Liver (tissue), 1 donor: ENCODE data around the gene NKD1.

ENCODE experiments used
- ATF3 ChIP-seq: IDR thresholded peaks from 2 replicates; pipeline ENCODE4 v1.6.1; 2016; ENCODE audit warnings: antibody characterized with exemption
- SP1 ChIP-seq: IDR thresholded peaks from 2 replicates; pipeline ENCODE4 v1.6.1; 2018; ENCODE audit warnings: antibody characterized with exemption, mild to moderate bottlenecking
- donor health status: healthy.

- TF ChIP-seq ATF3 (no peak), SP1 (peak; percentile 37)
These were observed 149.9 kb downstream of the NKD1 start for GRCh38 chr16:50697881-50698767.
